Skeletal muscle satellite cell (primary cell): Measurements from ENCODE around the gene SENP6.

ENCODE experiments used
- H3K27me3 ChIP-seq: 2 replicates; pipeline ENCODE4 v1.7.0; 2013; ENCODE audit warnings: low read length; ENCODE audit not compliant: control insufficient read depth, insufficient read depth
- H3K36me3 ChIP-seq: 2 replicates; pipeline ENCODE4 v1.7.0; 2013; ENCODE audit warnings: mild to moderate bottlenecking, control low read depth, low read length; ENCODE audit not compliant: insufficient read depth
- H3K4me1 ChIP-seq: 2 replicates; pipeline ENCODE4 v1.7.0; 2013; ENCODE audit warnings: low read length; ENCODE audit not compliant: control insufficient read depth, insufficient read depth
- H3K4me2 ChIP-seq: 2 replicates; pipeline ENCODE4 v1.7.0; 2013; ENCODE audit warnings: mild to moderate bottlenecking, low read length
- H3K4me3 ChIP-seq: 2 replicates; pipeline ENCODE4 v1.7.0; 2013; ENCODE audit warnings: low read length
- H3K9ac ChIP-seq: 2 replicates; pipeline ENCODE4 v1.7.0; 2013; ENCODE audit warnings: mild to moderate bottlenecking, low read depth, low read length, moderate library complexity
- H3K9me3 ChIP-seq: replicated peaks from 2 replicates; pipeline ENCODE4 v1.7.0; 2013; ENCODE audit warnings: mild to moderate bottlenecking, control low read depth, low read length

Gene SENP6

GRCh38 chr6:75609639-75610590, 8.2 kb downstream of the SENP6 start:
- no peaks in the 10 kb centered on the region for H3K27me3 ChIP-seq
- H3K9ac ChIP-seq: no peak overlapping the region
- no peak overlapping the region for H3K4me2 ChIP-seq
- no peaks in the 10 kb centered on the region for H3K36me3 ChIP-seq
- no peaks in the 10 kb centered on the region for H3K9me3 ChIP-seq
- H3K4me3 ChIP-seq: no peak overlapping the region
- H3K4me1 ChIP-seq: peaks cover 39% of the 10 kb centered on the region

GRCh38 chr6:75611011-75611701, 9.5 kb downstream of the SENP6 start:
- H3K4me3 ChIP-seq: no peak overlapping the region

GRCh38 chr6:75611702-75612375, 10.2 kb downstream of the SENP6 start:
- H3K9me3 ChIP-seq: no peaks in the 10 kb centered on the region
- H3K4me2 ChIP-seq: no peak overlapping the region
- H3K27me3 ChIP-seq: no peaks in the 10 kb centered on the region
- H3K4me1 ChIP-seq: peaks cover 39% of the 10 kb centered on the region
- no peak overlapping the region for H3K9ac ChIP-seq
- no peaks in the 10 kb centered on the region for H3K36me3 ChIP-seq
- H3K4me3 ChIP-seq: no peak overlapping the region

More at GRCh38 chr6:75611011-75611701, 9.5 kb downstream of the SENP6 start:
- Histone ChIP-seq H3K4me1 (peaks cover 39% of the 10 kb centered on the region), H3K9ac (no peak overlapping the region), H3K27me3 (no peaks in the 10 kb centered on the region), H3K4me2 (peak overlapping the region; percentile 21), H3K9me3 (no peaks in the 10 kb centered on the region), H3K36me3 (no peaks in the 10 kb centered on the region)

- no peaks in the 10 kb centered on the region for H3K9me3 ChIP-seq
- no peaks in the 10 kb centered on the region for H3K36me3 ChIP-seq
- H3K27me3 ChIP-seq: no peaks in the 10 kb centered on the region
- H3K4me2 ChIP-seq: no peak overlapping the region
- peaks cover 39% of the 10 kb centered on the region for H3K4me1 ChIP-seq
- H3K9ac ChIP-seq: no peak overlapping the region
- no peak overlapping the region for H3K4me3 ChIP-seq
Observed at GRCh38 chr6:75612434-75612833, 10.8 kb downstream of the SENP6 start.

- no peak overlapping the region for H3K4me3 ChIP-seq
- H3K9me3 ChIP-seq: no peaks in the 10 kb centered on the region
- peaks cover 39% of the 10 kb centered on the region for H3K4me1 ChIP-seq
- H3K4me2 ChIP-seq: peak overlapping the region; percentile 36
- no peaks in the 10 kb centered on the region for H3K27me3 ChIP-seq
- H3K36me3 ChIP-seq: no peaks in the 10 kb centered on the region
- no peak overlapping the region for H3K9ac ChIP-seq
Observed at GRCh38 chr6:75613056-75613501, 11.4 kb downstream of the SENP6 start.

GRCh38 chr6:75618437-75618836, 16.8 kb downstream of the SENP6 start:
- Histone ChIP-seq H3K9me3 (no peaks in the 10 kb centered on the region), H3K36me3 (peaks cover 3% of the 10 kb centered on the region), H3K27me3 (no peaks in the 10 kb centered on the region), H3K4me1 (peaks cover 8% of the 10 kb centered on the region), H3K4me2 (no peak overlapping the region), H3K9ac (no peak overlapping the region), H3K4me3 (no peak overlapping the region)

- H3K4me1 ChIP-seq: peaks cover 5% of the 10 kb centered on the region
- no peak overlapping the region for H3K4me3 ChIP-seq
- no peak overlapping the region for H3K9ac ChIP-seq
Observed at GRCh38 chr6:75619230-75619899, 17.7 kb downstream of the SENP6 start.

GRCh38 chr6:75620381-75621304, 19.0 kb downstream of the SENP6 start:
- Histone ChIP-seq H3K36me3 (peaks cover 17% of the 10 kb centered on the region), H3K9me3 (no peaks in the 10 kb centered on the region), H3K9ac (no peak overlapping the region), H3K27me3 (no peaks in the 10 kb centered on the region), H3K4me1 (peaks cover 5% of the 10 kb centered on the region), H3K4me3 (no peak overlapping the region), H3K4me2 (no peak overlapping the region)

More at GRCh38 chr6:75619230-75619899, 17.7 kb downstream of the SENP6 start:
- H3K4me2 ChIP-seq: no peak overlapping the region
- no peaks in the 10 kb centered on the region for H3K9me3 ChIP-seq
- H3K27me3 ChIP-seq: no peaks in the 10 kb centered on the region
- H3K36me3 ChIP-seq: peaks cover 11% of the 10 kb centered on the region

- Histone ChIP-seq H3K4me1 (peaks cover 5% of the 10 kb centered on the region), H3K9ac (no peak overlapping the region)
Observed at GRCh38 chr6:75621846-75622245, 20.2 kb downstream of the SENP6 start.

GRCh38 chr6:75623491-75623890, 21.8 kb downstream of the SENP6 start:
- Histone ChIP-seq H3K9ac (no peak overlapping the region), H3K4me2 (no peak overlapping the region), H3K4me3 (no peak overlapping the region), H3K9me3 (no peaks in the 10 kb centered on the region), H3K4me1 (peaks cover 5% of the 10 kb centered on the region), H3K27me3 (no peaks in the 10 kb centered on the region), H3K36me3 (peaks cover 17% of the 10 kb centered on the region)

More at GRCh38 chr6:75621846-75622245, 20.2 kb downstream of the SENP6 start:
- Histone ChIP-seq H3K4me2 (no peak overlapping the region), H3K27me3 (no peaks in the 10 kb centered on the region), H3K9me3 (no peaks in the 10 kb centered on the region), H3K36me3 (peaks cover 17% of the 10 kb centered on the region), H3K4me3 (no peak overlapping the region)
